OCI-LY3 (cell line): ENCODE data around the gene COMT.

ENCODE experiments used
- H2AFZ ChIP-seq: fragments of 200-600, 300-600 bp; shearing (Covaris generic); 2 replicates; pipeline ENCODE4 v1.6.0; 2014; ENCODE audit warnings: antibody characterized with exemption, low read depth, low read length
- H3K27ac ChIP-seq: fragments of 200-600, 300-600 bp; sonication (generic); 2 replicates; pipeline ENCODE4 v1.5.1; 2014; ENCODE audit warnings: mild to moderate bottlenecking, low read length, moderate library complexity, mixed read lengths
- H3K27me3 ChIP-seq: fragments of 200-600, 300-600 bp; sonication (generic); 2 replicates; pipeline ENCODE4 v1.6.1; 2014; ENCODE audit warnings: low read depth, low read length, mixed read lengths
- H3K36me3 ChIP-seq: fragments of 200-600, 300-600 bp; sonication (generic); replicated peaks from 2 replicates; pipeline ENCODE3; 2014; ENCODE audit warnings: low read depth, low read length, mixed read lengths
- H3K4me1 ChIP-seq: fragments of 300-600, 200-600 bp; sonication (generic); 2 replicates; pipeline ENCODE4 v1.6.1; 2014; ENCODE audit warnings: low read length, mixed read lengths
- H3K4me2 ChIP-seq: fragments of 200-600, 300-600 bp; sonication (generic); 2 replicates; pipeline ENCODE4 v1.6.1; 2014; ENCODE audit warnings: low read length, mixed read lengths
- H3K4me3 ChIP-seq: fragments of 300-600, 200-600 bp; sonication (generic); 2 replicates; pipeline ENCODE4 v1.5.1; 2014; ENCODE audit warnings: antibody characterized with exemption, mild to moderate bottlenecking, low read length, moderate library complexity
- H3K79me2 ChIP-seq: fragments of 300-600, 200-600 bp; shearing (Covaris generic); 2 replicates; pipeline ENCODE4 v1.6.1; 2014; ENCODE audit warnings: mild to moderate bottlenecking, low read length, mixed read lengths
- H3K9ac ChIP-seq: fragments of 300-600, 200-600 bp; shearing (Covaris generic); 2 replicates; pipeline ENCODE4 v1.6.0; 2014; ENCODE audit warnings: mild to moderate bottlenecking, low read length, moderate library complexity
- H3K9me3 ChIP-seq: fragments of 200-600, 300-600 bp; shearing (Covaris generic); 2 replicates; pipeline ENCODE4 v1.6.1; 2014; ENCODE audit warnings: low read length, mixed read lengths; ENCODE audit not compliant: insufficient read depth
- H4K20me1 ChIP-seq: fragments of 200-600, 300-600 bp; sonication (generic); 2 replicates; pipeline ENCODE4 v1.6.1; 2016; ENCODE audit warnings: low read length, mixed read lengths; ENCODE audit not compliant: insufficient read depth
- EZH2phosphoT487 ChIP-seq: fragments of 200-600 bp; shearing (Covaris generic); IDR thresholded peaks from 2 replicates; pipeline ENCODE4 v1.6.1; 2018; ENCODE audit warnings: antibody characterized with exemption, mixed run types, low read depth
- TF ChIP-seq, protein P1 (sequence below): fragments of 200-600, 300-600 bp; sonication (generic); IDR thresholded peaks from 2 replicates; pipeline ENCODE4 v1.5.1; 2014; ENCODE audit warnings: antibody characterized with exemption, low read length, low read depth

Gene COMT

DNA sequence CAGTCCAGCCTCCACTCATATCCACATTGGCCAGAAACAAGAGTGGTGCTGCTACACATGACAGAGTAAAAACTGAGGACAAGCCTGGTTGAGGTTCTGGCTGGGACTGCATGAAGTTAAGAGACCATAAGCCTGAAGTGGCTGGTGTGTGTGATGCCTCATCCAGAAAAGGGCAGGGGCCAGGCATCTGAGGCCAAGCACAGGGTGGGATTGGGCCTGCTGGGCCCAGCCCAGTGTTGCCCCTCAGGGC, 49.7 kb downstream of the COMT start:
- no peak overlapping the region for H3K4me3 ChIP-seq
- no peaks in the 10 kb centered on the region for H3K79me2 ChIP-seq
- H3K4me1 ChIP-seq: no peaks in the 10 kb centered on the region
- no peaks in the 10 kb centered on the region for H3K36me3 ChIP-seq
- no peaks in the 10 kb centered on the region for H3K9me3 ChIP-seq
- H4K20me1 ChIP-seq: no peaks in the 10 kb centered on the region
- H3K27ac ChIP-seq: no peak overlapping the region
- TF ChIP-seq, protein P1, sequence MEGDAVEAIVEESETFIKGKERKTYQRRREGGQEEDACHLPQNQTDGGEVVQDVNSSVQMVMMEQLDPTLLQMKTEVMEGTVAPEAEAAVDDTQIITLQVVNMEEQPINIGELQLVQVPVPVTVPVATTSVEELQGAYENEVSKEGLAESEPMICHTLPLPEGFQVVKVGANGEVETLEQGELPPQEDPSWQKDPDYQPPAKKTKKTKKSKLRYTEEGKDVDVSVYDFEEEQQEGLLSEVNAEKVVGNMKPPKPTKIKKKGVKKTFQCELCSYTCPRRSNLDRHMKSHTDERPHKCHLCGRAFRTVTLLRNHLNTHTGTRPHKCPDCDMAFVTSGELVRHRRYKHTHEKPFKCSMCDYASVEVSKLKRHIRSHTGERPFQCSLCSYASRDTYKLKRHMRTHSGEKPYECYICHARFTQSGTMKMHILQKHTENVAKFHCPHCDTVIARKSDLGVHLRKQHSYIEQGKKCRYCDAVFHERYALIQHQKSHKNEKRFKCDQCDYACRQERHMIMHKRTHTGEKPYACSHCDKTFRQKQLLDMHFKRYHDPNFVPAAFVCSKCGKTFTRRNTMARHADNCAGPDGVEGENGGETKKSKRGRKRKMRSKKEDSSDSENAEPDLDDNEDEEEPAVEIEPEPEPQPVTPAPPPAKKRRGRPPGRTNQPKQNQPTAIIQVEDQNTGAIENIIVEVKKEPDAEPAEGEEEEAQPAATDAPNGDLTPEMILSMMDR: no peak
- TF ChIP-seq EZH2phosphoT487: no peak
- no peak overlapping the region for H3K9ac ChIP-seq
- no peak overlapping the region for H2AFZ ChIP-seq
- no peaks in the 10 kb centered on the region for H3K27me3 ChIP-seq
- H3K4me2 ChIP-seq: no peak overlapping the region

GRCh38 chr22:19991645-19992451, 50.3 kb downstream of the COMT start:
- H2AFZ ChIP-seq: no peak overlapping the region
- no peaks in the 10 kb centered on the region for H3K79me2 ChIP-seq
- no peaks in the 10 kb centered on the region for H4K20me1 ChIP-seq
- no peaks in the 10 kb centered on the region for H3K27me3 ChIP-seq
- no peaks in the 10 kb centered on the region for H3K36me3 ChIP-seq
- H3K9me3 ChIP-seq: no peaks in the 10 kb centered on the region
- no peaks in the 10 kb centered on the region for H3K4me1 ChIP-seq
- no peak overlapping the region for H3K4me2 ChIP-seq
- H3K9ac ChIP-seq: no peak overlapping the region
- no peak overlapping the region for H3K4me3 ChIP-seq
- no peak for TF ChIP-seq EZH2phosphoT487
- TF ChIP-seq, protein P1: no peak
- no peak overlapping the region for H3K27ac ChIP-seq

DNA sequence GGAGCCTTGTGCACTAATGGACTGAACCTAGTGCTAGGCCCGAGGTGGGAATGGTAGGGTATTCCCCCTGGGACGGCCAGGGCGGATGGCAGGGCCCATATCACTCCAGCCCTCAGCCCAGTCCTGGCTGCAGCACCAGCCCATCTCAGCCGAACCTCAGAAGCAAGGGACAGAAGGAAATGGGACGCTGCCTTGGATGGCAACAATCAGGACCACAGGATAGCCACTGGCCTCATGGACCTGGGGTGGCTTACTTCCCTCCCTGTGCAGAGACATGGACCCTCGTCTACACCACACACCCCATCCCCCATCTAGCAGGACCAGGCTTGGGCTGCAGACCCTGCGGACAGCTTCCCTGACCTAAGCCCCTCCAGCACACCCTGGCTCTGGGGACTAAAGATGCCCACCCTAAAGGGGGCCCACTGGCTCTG, 50.9 kb downstream of the COMT start:
- no peaks in the 10 kb centered on the region for H3K4me1 ChIP-seq
- no peaks in the 10 kb centered on the region for H3K9me3 ChIP-seq
- no peaks in the 10 kb centered on the region for H3K27me3 ChIP-seq

GRCh38 chr22:19992921-19993355, 51.4 kb downstream of the COMT start:
- Histone ChIP-seq H3K4me1 (no peaks in the 10 kb centered on the region), H3K9ac (no peak overlapping the region), H3K4me2 (no peak overlapping the region), H4K20me1 (no peaks in the 10 kb centered on the region), H2AFZ (no peak overlapping the region), H3K27me3 (no peaks in the 10 kb centered on the region), H3K36me3 (no peaks in the 10 kb centered on the region), H3K9me3 (no peaks in the 10 kb centered on the region), H3K79me2 (no peaks in the 10 kb centered on the region), H3K27ac (no peak overlapping the region), H3K4me3 (no peak overlapping the region)
- no peak for TF ChIP-seq EZH2phosphoT487
- TF ChIP-seq, protein P1: no peak

More for the DNA sequence above, 50.9 kb downstream of the COMT start:
- TF ChIP-seq, protein P1: no peak
- no peak for TF ChIP-seq EZH2phosphoT487
- Histone ChIP-seq H3K36me3 (no peaks in the 10 kb centered on the region), H3K4me2 (no peak overlapping the region), H3K9ac (no peak overlapping the region), H3K4me3 (no peak overlapping the region), H3K79me2 (no peaks in the 10 kb centered on the region), H2AFZ (no peak overlapping the region), H4K20me1 (no peaks in the 10 kb centered on the region), H3K27ac (no peak overlapping the region)
